Measurements from ENCODE around the gene ADCY10.

The ADCY10 gene

DNA sequence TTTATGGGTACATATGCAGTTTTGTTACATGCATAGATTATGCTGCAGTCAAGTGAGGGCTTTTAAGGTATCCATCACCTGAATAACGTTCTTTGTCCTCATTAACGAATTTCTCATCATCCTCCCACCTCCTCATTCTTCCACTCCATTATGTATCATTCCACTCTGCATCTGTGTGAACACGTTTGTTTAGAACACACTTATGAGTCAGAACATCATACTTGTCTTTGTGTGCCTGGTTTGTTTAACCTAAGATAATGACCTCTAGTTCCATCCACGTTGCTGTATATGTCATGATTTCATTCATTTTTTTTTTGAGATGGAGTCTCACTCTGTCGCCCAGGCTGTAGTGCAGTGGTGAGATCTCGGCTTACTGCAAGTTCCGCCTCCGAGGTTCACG lies 29.6 kb upstream of the ADCY10 start:
- no peak overlapping the region for H3K4me3 ChIP-seq (ENCODE audit: control insufficient read depth, low read depth, low read length)
- no peak for DNase-seq (ENCODE audit: low read depth)
- TF ChIP-seq CTCF (conservative IDR thresholded peaks at IDR 0.05; ENCODE audit: control insufficient read depth, insufficient read depth, low read depth, low read length), result no peak

GRCh38 chr1:167940264-167940663 lies 26.3 kb upstream of the ADCY10 start:
- no peak for TF ChIP-seq CTCF (conservative IDR thresholded peaks at IDR 0.05; ENCODE audit: control insufficient read depth, insufficient read depth, low read depth, low read length)
- no peak overlapping the region for H3K4me3 ChIP-seq (ENCODE audit: control insufficient read depth, low read depth, low read length)
- no peak for DNase-seq (ENCODE audit: low read depth)

DNA sequence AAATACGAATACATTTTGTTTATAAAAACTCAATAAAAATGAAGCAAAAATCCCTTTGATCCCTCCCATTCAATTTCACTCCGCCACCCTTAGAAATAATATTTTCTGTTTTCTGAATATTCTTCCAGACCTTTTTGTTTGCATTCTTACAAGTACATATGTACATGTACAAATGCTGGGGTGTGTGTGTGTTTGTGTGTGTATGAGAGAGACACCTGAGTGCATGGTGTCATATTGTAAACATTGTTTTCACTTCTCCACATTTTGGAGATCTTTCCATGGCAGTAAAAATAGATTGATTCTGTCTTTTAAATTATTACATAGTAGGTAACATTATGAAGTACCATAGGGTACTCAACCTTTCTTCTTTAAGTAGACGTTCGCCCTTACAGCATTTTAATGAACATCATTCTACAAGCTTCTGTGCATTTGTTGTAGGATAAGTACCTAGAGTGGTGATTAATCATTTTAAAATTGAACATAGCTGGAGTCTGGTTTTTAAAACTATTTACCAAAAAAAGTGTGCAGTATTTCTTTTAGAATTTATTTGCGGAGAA lies 24.2 kb upstream of the ADCY10 start:
- no peak for TF ChIP-seq CTCF (conservative IDR thresholded peaks at IDR 0.05; ENCODE audit: control insufficient read depth, insufficient read depth, low read depth, low read length)
- DNase-seq (ENCODE audit: low read depth), result no peak
- peak overlapping the region; percentile 91 for H3K4me3 ChIP-seq (ENCODE audit: control insufficient read depth, low read depth, low read length)

GRCh38 chr1:167937709-167938010 lies 23.7 kb upstream of the ADCY10 start:
- TF ChIP-seq CTCF (conservative IDR thresholded peaks at IDR 0.05; ENCODE audit: control insufficient read depth, insufficient read depth, low read depth, low read length), result no peak
- peak overlapping the region; percentile 91 for H3K4me3 ChIP-seq (ENCODE audit: control insufficient read depth, low read depth, low read length)
- DNase-seq (ENCODE audit: low read depth), result no peak

DNA sequence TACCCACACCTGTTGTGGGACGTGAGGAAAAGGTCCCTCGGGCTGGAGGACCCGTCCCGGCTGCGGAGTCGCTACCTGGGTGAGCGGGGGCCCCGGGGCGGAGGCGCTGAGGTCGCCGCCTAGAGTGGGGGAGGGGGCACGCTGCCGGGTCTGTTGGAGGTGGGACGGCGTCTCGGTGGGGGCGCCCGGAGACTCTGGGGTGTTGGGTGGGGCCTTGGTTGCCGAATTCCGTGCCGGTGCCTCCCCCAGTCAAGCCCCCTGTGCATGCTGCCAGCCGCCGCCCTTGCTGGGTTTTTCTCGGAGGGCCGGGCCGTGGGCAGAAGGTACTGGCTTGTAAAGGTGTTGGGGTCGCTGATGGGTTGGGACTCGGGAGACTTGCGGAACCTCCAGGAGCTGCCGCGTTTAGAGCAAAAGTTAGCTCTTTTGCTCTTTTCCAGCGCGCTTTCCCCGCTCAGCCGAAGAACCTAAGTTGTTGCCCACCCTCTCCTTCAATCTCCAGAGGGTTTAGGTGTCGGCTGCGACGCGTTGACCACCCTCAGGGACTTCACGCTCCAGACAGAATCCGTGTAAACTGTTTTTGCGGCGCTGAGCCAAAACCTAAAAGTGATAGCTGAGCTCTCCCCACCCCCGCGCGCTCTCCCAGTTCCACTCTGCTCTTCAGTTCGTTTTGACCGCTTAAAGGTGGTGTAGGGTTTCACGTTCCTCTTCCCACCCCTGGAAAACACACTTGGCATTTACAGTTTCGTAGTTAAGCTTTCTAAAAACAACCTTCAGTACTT lies 23.2 kb upstream of the ADCY10 start, which contains the start of gene MPC2:
MPC2 (minus strand) TSS at position 143 of the 779 bp plus-strand sequence. CDS start 1,231 bp downstream, outside the sequence.
- peak; percentile 76 for DNase-seq (ENCODE audit: low read depth)

More for the DNA sequence above, 23.2 kb upstream of the ADCY10 start, which contains the start of gene MPC2:
- no peak for TF ChIP-seq CTCF (conservative IDR thresholded peaks at IDR 0.05; ENCODE audit: control insufficient read depth, insufficient read depth, low read depth, low read length)
- H3K4me3 ChIP-seq (ENCODE audit: control insufficient read depth, low read depth, low read length), result peak within 1 kb of the TSS; percentile 91

Measured in fibroblast of mammary gland (primary cell).